WTC11 (cell line): ENCODE results near the gene DYNLT2B.

ENCODE experiments used
- CTCF ChIP-seq: fragments of 200-600 bp; IDR thresholded peaks from 2 replicates; pipeline ENCODE4 v1.8.0; 2022; ENCODE audit warnings: antibody characterized with exemption
- JUN ChIP-seq: sonication (generic); formaldehyde crosslinking; IDR thresholded peaks from 2 replicates; pipeline ENCODE4 v1.8.0; 2023; ENCODE audit warnings: mild to moderate bottlenecking, missing genetic modification reagents
- NFYB ChIP-seq: sonication (generic); formaldehyde crosslinking; conservative IDR thresholded peaks from 2 replicates; pipeline ENCODE4 v1.8.0; 2022; ENCODE audit warnings: low read depth, missing genetic modification reagents
- NR2C2 ChIP-seq: sonication (generic); formaldehyde crosslinking; IDR thresholded peaks from 2 replicates; pipeline ENCODE4 v1.8.0; 2022; ENCODE audit warnings: mild to moderate bottlenecking, missing genetic modification reagents
- PREB ChIP-seq: sonication (generic); formaldehyde crosslinking; IDR thresholded peaks from 2 replicates; pipeline ENCODE4 v1.8.1; 2022; ENCODE audit warnings: mild to moderate bottlenecking, missing genetic modification reagents, moderate library complexity, borderline replicate concordance
- SP1 ChIP-seq: sonication (generic); formaldehyde crosslinking; conservative IDR thresholded peaks from 2 replicates; pipeline ENCODE4 v1.8.1; 2022; ENCODE audit warnings: missing genetic modification reagents
- ZNF138 ChIP-seq: sonication (generic); formaldehyde crosslinking; conservative IDR thresholded peaks from 2 replicates; pipeline ENCODE4 v1.8.1; 2022; ENCODE audit warnings: mild to moderate bottlenecking, moderate library complexity, missing genetic modification reagents
- TF ChIP-seq, protein P1 (sequence below): sonication (generic); formaldehyde crosslinking; IDR thresholded peaks from 2 replicates; pipeline ENCODE4 v1.8.0; 2023; ENCODE audit warnings: mild to moderate bottlenecking, missing genetic modification reagents
- TF ChIP-seq, protein P2 (sequence below): sonication (generic); formaldehyde crosslinking; IDR thresholded peaks from 2 replicates; pipeline ENCODE4 v1.8.1; 2022; ENCODE audit warnings: mild to moderate bottlenecking, moderate library complexity, missing genetic modification reagents

GRCh38 chr3:196323691-196324090 is 5.7 kb upstream of the DYNLT2B start:
- TF ChIP-seq, protein P1, sequence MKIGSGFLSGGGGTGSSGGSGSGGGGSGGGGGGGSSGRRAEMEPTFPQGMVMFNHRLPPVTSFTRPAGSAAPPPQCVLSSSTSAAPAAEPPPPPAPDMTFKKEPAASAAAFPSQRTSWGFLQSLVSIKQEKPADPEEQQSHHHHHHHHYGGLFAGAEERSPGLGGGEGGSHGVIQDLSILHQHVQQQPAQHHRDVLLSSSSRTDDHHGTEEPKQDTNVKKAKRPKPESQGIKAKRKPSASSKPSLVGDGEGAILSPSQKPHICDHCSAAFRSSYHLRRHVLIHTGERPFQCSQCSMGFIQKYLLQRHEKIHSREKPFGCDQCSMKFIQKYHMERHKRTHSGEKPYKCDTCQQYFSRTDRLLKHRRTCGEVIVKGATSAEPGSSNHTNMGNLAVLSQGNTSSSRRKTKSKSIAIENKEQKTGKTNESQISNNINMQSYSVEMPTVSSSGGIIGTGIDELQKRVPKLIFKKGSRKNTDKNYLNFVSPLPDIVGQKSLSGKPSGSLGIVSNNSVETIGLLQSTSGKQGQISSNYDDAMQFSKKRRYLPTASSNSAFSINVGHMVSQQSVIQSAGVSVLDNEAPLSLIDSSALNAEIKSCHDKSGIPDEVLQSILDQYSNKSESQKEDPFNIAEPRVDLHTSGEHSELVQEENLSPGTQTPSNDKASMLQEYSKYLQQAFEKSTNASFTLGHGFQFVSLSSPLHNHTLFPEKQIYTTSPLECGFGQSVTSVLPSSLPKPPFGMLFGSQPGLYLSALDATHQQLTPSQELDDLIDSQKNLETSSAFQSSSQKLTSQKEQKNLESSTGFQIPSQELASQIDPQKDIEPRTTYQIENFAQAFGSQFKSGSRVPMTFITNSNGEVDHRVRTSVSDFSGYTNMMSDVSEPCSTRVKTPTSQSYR (CRISPR knock-in tag): no peak
- TF ChIP-seq NFYB (CRISPR knock-in tag) (no peak), JUN (no peak), SP1 (CRISPR knock-in tag) (no peak), CTCF (no peak), ZNF138 (CRISPR knock-in tag) (no peak), PREB (no peak), NR2C2 (no peak)
- TF ChIP-seq, protein P2, sequence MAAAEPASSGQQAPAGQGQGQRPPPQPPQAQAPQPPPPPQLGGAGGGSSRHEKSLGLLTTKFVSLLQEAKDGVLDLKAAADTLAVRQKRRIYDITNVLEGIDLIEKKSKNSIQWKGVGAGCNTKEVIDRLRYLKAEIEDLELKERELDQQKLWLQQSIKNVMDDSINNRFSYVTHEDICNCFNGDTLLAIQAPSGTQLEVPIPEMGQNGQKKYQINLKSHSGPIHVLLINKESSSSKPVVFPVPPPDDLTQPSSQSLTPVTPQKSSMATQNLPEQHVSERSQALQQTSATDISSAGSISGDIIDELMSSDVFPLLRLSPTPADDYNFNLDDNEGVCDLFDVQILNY: no peak
